ENCODE data around the gene CYP26B1.

DNA sequence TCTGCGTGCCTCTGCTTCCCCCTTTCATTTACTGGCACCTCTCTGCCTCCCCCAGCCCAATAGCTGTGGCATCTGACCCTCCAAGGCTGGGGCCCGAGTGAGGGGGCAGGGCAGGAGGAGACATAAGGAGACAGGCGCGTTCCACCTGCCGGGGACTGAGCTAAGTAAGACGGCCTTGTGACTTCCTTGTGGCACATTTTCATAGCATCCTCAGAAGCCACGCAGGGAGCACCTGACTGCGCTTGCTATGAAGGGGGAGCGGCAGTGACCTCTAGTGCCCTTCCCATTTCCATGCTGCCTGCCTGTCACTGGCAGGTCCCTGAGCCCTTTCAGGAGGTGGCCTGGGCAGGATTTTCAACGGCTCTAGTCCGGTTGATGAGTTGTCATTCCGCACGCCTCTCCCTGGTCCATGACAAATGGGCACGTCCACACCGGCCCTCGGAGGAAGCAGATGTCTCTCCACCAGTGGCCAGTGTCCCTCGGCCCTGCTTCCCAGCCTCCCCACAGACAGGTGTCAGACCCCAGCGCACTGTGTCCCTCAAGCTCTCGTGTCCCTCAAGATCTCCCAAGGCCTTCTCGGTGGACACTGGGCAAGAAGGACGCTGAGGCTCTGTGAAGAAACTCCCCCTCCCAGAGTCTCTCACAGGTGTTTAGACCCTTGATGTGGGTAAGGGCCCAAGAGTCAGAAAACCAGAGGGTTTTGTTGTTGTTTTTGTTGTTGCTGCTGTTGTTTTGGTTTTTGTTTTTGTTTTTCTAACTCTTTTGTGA is 42.7 kb downstream of the CYP26B1 start:
- TF ChIP-seq, protein P1, sequence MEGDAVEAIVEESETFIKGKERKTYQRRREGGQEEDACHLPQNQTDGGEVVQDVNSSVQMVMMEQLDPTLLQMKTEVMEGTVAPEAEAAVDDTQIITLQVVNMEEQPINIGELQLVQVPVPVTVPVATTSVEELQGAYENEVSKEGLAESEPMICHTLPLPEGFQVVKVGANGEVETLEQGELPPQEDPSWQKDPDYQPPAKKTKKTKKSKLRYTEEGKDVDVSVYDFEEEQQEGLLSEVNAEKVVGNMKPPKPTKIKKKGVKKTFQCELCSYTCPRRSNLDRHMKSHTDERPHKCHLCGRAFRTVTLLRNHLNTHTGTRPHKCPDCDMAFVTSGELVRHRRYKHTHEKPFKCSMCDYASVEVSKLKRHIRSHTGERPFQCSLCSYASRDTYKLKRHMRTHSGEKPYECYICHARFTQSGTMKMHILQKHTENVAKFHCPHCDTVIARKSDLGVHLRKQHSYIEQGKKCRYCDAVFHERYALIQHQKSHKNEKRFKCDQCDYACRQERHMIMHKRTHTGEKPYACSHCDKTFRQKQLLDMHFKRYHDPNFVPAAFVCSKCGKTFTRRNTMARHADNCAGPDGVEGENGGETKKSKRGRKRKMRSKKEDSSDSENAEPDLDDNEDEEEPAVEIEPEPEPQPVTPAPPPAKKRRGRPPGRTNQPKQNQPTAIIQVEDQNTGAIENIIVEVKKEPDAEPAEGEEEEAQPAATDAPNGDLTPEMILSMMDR (IDR thresholded peaks at IDR 0.05; ENCODE audit: low read length), result no peak
- TF ChIP-seq EZH2 (optimal IDR thresholded peaks at IDR 0.05; ENCODE audit: low read depth, low read length), result no peak

Measured in MM.1S (cell line).